DLD1 (cell line): Measurements from ENCODE around the gene HSF5.
"Not testable (repeated sequence)": the region's sequence is repeated elsewhere in the genome, so short reads cannot be mapped to it uniquely, and the experiment has no call there.

Experiments
- in situ Hi-C: cut with HindIII; loops from 2 replicates; pipeline ENCODE4 v1.10.0; 2017; ENCODE audit warnings: low sequenced_read_pairs

Gene HSF5

DNA sequence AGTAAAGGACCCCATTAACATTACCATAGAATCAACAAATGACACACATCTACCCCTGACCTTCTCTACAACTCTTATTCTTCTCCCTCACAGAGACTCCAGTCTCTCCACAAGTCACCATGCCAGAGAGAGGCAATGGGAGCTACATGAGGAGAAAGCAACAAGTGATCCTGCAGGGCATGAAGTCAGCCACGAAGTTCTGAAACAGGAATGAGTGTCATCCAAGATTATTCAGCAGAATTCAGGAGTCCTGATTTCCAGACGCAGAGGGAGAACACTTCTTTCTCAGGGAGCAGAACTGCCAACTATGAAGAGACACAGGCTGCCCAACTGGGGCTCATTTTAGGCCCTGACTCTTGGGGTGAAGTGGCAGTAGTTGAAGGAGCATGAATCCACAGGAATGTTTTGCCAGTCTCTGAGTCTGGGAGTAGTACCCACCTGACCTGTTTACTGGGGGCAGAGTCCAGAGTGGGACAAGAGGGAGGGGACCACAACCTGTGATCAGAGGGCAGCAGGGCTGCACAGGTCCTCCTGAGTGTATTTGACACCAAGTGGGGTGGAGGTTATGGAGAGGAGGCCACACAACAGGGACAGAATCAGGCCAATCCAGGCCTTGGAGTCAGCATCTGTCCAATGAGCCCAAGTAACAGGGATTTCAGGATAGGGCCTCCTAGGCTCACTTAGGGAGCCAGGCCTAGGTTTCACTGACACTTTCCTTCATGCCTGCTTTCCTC, 28.6 kb upstream of the HSF5 start:
- in situ Hi-C loops = no loop called here

DNA sequence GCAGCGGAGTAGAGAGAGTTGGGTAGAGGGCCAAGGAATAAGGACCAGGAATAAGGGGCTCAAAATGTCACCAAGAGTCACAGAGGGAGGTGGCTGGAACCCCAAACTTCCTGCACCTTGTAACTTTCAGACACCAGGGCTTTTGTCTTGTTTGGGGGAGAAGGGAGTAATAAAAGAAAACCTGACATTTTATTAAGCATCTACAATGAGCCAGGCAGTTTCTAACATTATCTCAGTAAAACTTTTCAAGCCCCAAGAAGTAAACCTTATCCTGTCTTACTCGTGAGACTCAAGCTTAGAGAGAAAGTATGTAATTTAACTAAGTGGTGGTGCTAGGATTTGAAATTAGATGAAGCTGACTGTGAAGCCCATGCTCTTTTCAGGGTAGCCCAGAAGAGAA, 27.1 kb upstream of the HSF5 start:
- in situ Hi-C loops = no loop called here

DNA sequence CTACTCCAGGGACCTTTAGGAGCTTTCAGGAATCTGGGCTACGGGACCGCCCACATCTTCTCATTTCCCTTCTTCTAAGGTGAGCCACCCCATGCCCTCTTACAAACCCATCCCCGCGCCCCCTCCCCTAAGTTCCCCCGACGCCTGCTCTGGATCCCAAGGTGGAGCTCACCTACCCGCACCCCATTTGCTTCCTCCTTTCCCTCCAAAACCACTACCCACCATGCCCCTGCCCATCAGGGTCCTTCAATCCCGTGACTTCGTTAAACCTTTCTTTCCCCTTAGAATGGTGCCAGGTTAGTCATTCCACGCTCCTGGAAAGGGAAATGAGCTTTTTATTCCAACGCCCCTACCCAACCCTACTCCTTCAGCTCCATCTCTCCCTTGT, 26.6 kb upstream of the HSF5 start:
- in situ Hi-C loops = no loop called here

DNA sequence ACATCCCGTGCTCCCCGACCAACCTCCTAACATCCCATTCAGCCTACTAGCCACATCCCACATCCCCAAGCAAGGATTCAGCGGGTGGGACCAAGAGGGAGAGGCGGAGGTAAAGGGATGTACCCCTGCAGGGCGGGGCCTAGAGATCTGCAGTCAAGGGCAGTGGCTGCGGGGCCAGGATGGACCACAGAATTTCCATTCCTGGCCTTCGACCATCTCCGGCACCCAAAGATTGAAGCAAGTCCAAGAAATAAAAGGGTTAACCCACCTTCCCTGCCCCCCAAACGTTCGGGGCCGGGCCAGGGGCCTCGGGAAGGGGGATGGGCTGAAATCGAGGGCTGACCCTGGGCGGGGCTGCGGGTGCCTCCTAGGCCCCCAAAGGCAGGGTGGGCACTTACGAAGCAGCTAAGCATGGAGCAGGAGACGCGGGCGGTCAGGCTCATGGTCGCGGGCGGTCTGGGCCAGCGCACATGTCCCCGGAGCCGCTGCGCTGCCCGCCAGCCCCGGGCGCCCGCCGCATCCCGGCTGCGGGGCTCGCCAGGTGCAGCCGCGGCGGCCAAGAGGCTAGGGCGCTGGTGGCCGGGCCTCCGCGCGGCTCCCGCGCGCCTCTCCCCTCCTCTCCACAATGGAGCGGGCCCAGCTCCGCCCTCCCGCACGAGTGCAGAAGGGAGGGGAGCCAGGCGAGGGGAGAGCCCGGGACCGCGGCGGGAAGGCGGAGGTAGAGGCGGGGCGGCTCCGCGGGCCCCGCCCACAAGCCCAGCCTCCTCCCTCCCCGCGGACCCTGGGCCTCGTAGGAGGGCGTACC, 26.0 kb upstream of the HSF5 start, which contains the start of gene MTMR4:
TSS of gene MTMR4 (minus strand) at position 674 of the 805 bp plus-strand sequence. CDS start at position 443, 231 bp downstream.
- in situ Hi-C loops = no loop called here

DNA sequence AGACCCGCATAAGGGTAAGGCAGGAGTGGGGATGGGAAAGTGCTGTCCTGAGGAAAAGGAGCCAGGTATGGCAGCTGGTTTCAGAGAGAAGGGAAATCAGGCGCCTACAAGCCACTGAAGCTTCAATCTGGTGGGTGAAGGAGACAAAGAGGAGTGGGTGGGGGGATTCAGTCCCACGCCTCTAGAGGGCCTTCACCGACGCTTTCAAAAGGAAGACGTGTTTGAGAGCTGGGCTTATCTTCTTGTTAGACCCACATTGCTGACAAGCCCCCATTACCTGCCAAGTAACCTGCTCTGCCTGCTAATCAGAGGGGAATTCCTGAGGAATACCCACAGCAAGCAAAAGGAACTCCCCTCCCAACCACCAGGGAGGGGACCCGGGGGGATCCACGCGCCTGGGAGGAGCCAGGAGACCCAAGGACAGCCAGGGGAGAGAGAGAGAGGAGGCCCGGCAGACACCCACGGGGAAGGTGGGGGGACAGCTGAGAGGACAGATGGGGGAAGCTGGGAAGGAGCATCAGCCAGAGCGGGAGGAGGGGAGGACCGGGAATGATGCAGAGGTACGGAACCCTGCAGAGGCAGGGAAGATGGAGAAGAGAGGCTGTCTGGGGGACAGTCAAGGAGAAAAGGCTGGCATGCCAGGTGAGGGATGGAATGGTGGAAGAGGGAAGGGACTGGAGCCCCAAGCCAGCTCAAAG, 25.2 kb upstream of the HSF5 start:
- in situ Hi-C loops = no loop called here

DNA sequence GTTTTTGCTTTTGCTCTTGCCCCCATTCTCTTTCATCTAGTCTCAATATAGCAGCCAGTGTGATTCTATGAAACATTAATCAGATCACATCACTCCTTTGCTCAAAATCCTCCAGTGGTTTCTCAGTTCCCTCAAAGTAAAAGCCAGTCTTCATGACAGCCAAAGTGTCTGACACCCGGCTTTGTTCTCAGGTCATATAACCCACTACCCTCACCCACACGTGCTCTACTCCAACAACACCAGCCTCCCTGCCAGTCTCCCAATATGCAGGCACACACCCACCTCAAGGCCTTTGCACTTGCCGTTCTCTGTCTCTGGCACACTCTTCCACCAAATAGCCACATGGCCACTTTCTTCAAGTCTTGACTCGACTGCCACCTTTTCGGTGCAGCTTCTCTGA, 21.9 kb upstream of the HSF5 start:
- in situ Hi-C loops = no loop called here

DNA sequence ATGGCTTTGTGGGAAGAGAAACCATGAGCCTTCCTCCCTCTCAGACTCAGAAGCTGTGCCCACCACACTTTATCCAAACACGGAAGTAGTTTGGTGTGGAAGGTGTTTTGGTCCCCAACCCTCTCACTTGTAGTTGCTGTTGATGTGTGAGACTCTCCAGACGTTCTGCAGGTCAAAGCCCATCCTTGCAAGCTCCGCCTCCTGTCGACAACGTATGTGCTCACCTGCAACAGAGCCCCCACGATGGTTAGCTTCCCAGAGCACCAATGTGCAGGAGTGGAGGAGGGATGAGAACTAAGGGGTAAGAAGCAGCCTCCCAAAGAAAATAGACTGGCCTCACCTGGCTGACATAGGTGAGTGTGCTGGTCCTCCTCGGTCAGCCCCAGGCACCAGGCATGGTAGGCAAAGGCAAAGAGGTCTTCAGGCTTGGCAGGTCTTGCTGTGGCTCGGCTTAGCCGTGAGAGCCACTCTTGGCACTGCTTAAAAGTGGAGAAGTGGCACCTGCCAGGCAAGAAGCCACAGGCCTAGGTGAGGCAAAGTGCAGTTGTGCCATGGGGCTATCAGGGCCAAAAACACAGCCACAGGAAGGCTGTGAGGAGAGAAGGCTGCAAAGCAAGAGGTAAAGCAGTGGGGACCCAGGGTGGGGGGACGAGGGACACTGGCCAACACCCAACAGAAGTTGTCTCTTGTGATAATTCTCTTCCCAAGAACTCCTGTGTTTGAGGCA, 20.3 kb upstream of the HSF5 start:
- in situ Hi-C loops = no loop called here

DNA sequence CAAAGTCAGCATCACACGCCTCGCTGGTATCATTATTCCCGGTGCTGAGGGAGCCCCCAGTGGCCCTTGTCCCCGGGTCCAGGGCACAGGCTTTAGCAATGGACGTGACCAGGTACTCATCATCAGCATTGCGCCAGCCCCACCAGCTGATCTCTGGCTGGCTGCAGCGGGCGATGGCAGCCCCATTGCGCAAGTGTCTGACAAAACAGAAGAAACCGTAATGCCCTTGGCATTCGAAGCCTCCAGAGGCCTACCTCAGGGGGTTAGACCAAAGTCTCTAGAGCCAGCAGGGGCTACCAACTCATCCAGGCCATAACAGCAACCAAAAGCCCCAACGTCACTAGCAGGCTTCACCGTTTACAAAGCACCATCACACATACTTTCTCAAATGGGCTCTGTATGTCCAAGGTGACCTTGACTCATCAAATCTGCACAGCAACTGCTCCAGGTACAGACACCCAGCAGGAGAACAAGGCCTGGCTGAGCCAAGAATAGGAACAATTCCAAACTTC, 19.0 kb upstream of the HSF5 start:
- in situ Hi-C loops = no loop called here

DNA sequence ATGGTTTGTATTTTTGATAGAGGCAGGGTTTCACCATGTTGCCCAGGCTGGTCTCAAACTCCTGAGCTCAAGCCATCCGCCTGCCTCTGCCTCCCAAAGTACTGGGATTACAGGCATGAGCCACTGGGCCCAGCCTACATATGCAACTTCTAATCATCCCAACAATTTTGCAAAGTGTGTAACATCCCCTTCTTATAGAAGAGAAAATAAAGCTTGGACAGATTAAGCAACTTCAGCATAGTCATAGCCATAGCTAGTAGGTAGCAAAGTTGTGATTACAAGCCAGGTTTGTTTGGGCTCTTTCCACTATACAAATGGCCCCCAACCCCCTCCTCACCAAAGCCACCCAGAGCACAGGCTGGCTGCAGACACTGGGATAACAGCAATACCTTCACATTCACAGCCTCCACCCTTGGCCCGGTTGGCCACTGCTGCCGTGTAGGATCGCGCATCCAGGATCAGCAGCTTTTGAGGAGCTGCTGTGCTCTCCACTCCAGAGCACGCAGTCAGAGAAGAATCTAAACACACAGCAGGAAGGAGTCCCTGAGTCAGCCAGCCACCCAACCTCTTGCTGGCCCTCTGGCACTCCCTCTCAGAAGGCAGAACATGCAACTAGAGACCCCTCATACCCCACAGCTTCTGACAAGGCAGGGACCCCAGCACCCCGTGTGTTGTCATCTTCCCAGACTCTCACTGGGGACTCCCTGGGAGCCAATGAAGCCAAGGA, 18.3 kb upstream of the HSF5 start:
- in situ Hi-C loops = no loop called here

DNA sequence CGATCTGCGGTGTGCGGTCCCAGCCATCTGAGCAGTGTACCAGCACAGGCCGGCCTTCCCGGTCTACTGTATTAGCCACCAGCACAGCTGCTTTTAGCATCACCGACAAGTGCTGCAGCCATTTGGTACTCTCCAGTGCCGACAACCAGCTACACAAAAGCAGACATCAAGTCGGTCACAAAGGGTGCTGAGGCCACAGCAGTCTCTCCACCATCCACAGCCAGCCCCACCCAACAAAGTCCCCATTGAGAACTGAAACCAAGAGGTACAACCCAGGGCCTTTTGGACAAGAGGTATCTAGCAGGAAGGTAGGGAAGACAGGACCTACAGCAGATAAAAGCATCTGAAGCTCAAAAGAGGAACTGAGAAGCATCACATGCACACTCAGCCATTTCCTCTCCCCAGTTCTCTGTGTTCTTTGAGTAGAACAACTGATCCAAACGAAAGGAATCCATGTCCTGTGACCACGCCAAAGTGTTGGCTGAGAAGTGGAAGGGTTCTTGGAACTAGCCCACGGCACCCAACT, 16.7 kb upstream of the HSF5 start:
- in situ Hi-C loops = no loop called here

DNA sequence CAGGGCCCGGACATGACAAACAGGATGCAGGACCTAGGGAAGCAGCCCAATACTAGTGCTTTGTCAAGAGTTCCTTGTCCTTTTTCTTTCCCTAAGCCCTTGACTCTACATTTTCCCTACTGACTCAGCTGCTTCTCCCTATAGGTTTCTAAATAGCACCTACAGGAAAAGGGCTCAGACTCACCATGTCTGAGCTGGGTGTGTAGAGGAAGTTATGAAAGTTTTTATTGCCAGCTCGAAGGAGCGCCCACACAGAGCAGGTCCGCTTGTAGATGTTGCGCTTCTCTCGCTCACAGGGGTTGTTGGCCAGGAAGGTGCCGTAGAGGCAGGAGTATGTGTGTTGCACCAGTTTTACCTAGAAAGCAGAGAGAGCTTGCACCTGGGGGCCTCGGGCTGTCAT, 15.7 kb upstream of the HSF5 start:
- in situ Hi-C loops = no loop called here

DNA sequence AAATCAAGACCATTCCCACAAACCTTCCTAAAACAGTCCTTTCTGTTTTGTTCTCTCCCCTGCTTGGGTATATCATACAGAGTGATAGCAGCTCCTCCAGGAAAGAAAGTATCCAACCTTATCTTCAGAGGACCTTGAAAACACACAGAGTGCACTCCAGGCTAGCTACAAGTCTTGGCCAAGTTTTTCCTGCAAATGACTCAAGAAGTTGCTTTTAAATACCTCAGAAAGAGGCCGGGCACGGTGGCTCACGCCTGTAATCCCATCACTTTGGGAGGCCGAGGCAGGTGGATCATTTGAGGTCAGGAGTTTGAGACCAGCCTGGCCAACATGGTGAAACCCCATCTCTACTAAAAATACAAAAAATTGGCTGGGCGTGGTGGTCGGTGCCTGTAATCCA, 14.9 kb upstream of the HSF5 start:
- in situ Hi-C loops = not testable (repeated sequence)

DNA sequence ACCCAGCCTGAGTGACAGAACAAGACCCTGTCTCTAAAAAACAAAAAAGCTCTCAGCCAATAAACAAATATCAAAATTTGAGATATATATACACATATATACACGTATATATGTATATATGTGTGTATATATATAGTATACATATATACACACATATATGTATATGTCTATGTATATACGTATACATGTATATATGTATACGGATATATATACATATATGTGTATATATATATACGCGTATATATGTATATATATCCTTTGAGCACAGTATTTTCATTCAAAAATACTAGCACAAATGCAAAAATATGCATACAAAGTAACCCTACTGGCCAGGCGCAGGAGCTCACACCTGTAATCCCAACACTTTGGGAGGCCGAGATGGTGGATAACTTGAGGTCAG, 13.2 kb upstream of the HSF5 start:
- in situ Hi-C loops = no loop called here

DNA sequence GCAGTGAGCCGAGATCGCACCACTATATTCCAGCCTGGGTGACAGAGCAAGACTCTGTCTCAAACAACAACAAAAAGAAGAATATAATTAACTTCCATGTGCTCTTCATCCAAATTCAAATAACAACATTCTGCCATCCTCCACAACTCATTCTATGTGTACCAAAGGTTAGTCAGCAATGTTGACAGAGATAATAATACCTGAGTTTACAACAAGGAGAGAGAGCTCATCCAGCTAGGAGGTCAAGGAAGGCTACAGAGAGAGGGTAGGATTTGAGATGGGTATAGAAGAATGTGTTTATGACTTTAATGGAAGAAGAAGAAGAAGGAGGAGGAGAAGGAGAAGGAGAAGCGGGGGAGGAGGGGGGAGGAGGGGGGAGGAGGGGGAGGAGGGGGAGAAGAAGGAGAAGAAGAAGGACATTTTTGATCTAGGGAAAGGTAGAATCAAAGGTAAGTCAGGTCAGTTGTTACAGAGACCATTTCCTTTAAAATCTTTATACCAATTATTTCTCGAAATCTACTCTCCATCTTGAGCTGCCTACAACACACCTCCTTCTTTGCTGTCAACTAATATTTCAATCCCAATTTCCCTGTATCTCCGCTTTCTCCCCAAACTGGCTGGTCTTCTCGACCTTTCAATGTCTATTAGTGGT, 10.1 kb upstream of the HSF5 start:
- in situ Hi-C loops = no loop called here

DNA sequence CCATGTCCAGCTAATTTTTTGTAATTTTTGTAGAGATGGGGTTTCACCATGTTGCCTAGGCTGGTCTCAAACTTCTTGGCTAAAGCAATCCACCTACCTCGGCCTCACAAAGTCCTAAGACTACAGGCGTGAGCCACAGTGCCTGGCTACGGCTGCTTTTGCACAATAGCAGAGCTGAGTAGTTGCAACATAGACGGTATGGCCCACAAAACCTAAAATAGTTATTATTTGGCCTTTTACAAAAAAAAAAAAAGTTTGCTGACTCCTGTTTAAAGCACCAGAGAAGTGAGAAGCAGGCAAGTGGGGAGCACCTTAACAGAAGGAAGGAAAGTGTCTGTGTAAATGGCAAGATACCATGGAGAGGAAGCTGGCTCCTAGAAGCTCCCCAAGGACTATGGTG, 5.3 kb upstream of the HSF5 start:
- in situ Hi-C loops = no loop called here

DNA sequence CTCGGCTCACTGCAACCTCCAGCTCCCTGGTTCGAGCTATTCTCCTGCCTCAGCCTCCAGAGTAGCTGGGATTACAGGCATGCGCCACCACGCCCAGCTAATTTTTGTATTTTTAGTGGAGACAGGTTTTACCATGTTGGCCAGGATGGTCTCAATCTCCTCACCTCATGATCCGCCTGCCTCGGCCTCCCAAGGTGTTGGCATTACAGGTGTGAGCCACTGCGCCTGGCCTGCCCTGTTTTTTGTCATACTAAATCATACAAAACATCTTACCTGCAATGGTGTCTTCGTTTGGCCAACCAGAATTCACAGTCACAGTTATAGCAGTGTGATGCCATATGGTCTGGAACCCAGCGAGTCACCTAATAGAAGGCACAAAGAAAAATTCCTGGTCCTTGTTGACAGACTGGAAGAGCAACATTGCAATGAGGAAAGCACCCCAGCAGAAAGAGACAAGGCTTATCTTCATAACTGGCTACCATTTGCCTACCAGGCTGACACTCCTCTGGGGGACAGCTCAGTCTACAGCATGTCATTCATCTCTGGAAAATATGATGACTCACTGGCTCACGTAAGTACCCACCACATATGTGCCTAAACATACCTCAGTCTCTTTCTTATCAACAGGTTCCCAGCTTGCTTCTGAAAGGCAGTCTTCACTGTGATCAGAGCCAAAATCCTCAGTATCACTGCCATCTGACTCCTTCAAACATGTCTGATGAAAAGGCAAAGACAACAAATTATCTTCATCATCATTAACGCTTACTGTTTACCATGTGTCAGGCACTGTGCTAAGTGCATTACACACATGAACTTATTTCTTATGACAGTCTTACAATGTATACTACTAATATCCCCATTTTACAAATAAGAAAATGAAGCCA, 4.3 kb upstream of the HSF5 start:
- in situ Hi-C loops = no loop called here

DNA sequence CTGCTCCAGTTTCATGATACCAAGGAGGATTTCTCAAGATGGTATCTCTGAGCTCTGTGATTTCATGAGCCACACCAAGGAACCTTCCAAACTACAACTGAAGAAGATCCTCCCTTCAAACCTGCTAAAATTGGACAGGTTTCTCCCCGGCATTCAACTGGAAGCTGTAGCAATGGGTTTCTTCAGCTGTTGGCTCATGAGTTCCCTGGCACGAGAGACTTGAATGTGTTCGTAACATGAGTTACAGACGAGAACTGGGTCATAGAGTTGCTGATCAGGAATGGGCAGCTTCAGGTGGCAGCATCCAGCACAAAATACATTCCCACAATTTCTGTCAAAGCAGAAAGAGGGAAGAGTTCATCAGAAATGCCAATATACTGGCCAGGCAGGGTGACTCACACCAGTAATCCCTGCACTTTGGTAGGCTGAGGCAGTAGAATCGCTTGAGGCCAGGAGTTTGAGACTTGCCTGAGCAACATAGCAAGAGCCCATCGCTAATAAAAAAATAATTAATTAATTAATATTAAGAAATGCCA, 3.4 kb upstream of the HSF5 start:
- in situ Hi-C loops = no loop called here

DNA sequence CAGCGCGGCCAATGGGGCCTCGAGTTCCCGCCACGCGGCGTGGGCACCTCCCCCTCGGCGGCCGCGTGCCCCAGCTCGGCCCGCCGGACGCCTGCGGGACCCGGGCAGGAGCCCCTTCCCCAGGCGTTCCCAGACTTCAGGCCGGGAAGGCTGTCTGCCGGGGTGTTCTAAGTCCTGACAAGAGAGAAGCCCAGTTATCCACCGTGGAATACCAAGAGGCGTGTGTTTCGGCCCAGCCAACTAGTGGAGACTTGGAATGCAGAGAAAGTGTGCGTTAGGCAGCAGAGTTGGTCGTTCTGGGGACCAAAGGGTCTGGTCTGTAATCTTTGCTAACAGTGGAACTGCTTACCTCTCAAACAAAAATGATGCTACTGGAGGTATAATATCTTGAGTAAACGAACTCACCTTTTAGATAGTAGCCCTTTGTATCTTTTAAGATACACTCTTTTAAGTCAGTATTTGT, 251 bp upstream of the HSF5 start:
- in situ Hi-C loops = no loop called here
